GM19193 (cell line): Measurements from ENCODE around the gene ZNF324.
A peak's percentile ranks its signal among the peaks of the same experiment; 100 is the strongest.

ENCODE experiments used
- POLR2A ChIP-seq: IDR thresholded peaks from 4 replicates; pipeline ENCODE4 v1.6.1; 2011; ENCODE audit not compliant: insufficient read depth, insufficient read length; ENCODE audit errors: extremely low read depth

ZNF324 gene

DNA sequence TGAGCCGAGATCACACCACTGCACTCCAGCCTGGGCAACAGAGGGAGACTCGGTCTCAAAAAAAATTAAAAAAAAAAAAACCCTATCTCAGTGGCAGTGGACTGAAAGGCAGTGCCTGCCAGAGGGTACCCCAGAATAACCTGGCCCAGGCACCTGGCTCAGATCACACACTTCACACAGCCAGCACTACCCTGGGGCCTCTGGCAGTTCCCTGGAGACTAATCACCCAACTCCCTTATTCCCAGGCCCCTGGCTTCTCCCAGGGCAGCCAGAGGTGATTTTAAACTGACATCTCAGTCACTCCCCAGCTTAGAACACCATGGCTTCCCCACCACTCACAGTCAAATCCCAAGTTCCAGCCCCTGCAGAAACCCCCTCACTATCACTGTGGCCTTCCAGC is 48.4 kb downstream of the ZNF324 start:
- no peak for TF ChIP-seq POLR2A

DNA sequence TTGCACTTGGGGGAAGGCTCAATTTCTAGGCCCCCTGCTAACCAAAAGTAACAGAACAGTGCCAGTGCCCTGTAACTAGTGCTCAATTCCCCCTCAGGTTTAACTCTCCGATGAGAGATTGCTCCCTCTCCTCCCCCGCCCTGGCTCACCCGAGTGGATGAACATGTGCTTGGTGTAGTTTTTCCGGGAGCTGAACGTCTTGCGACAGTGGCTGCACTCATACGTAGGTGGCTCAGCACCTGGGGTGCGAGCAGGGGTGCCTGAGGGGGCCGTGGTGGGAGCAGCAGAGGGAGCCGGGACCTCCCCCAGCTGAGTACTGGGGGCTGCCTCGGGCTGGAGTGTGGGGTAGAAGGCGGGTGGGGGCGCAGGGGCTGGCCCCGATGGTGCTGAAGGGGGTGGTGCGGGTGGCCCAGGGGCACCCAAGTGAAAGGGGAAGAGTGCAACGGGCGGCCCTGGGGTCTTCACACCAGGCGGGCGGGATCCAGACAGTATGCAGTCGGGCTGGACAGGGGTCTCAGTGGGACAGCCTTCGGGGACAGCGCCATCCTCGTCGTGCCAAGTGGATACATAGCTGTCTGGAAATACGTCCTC is 49.5 kb downstream of the ZNF324 start:
- no peak for TF ChIP-seq POLR2A

- no peak for TF ChIP-seq POLR2A
These were observed 50.3 kb downstream of the ZNF324 start for GRCh38 chr19:58516964-58517833.

DNA sequence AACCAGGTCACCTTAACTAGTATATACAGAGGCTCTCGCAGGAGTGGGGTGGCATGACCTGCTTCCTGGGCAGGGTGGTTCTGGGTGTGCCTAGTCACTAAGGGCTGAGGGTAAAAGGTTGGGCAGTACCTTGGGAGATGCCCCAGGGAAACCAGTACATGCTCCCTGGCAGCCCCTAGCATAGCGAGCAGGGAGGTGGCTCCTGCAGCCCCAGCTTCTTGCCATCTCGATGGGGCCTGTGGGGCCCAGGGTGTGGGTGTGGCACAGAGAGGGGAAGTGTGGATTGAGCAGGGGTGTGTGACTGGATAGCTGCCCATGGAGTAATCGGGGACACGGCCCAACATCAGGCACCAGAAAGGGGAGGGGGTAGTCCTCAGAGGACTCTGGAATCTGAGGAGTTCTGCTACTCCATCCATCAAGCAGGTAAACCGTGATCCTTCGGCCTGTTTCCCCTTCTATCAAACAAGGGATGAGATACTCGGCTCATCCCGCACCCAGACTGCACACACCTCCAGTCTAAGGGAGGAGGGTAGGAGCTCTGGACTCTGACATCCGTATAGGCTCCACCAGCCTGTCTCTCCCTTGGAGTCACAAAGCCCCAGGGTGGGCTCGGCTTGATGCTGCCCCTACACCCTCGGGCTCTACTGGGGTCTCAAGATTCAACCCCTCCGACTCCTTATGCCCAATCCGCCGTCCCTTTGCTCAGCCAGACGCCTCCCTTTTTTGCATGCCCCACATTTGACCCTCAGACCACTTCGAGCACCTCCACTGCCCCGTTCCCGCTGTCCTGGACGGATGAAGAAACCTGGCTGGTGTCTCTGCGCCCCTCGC is 51.6 kb downstream of the ZNF324 start:
- no peak for TF ChIP-seq POLR2A

GRCh38 chr19:58519087-58519354 is 52.1 kb downstream of the ZNF324 start:
- TF ChIP-seq POLR2A, result no peak

- peak; percentile 79 for TF ChIP-seq POLR2A
These were observed 52.7 kb downstream of the ZNF324 start, which contains the start of gene ZBTB45 for GRCh38 chr19:58519355-58520256. ZBTB45 (minus strand) TSS chr19:58519810; CDS start chr19:58517673, 2,137 bp downstream.

DNA sequence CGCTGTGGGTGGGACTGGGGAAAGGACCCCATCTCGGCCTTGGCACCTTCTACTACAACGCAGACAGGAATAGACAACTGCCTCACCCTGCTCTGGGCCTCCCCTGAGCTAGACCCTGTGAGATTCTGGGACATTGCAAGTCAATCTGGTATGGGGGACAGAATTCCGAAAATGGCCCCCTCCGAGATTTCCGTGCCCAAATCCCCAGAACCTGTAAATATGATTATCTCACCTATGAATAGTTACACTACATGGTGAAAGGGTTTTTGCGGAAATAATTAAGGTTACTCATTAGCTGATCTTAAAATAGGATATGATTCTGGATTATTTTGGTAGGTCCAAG is 53.3 kb downstream of the ZNF324 start:
- TF ChIP-seq POLR2A, result no peak

DNA sequence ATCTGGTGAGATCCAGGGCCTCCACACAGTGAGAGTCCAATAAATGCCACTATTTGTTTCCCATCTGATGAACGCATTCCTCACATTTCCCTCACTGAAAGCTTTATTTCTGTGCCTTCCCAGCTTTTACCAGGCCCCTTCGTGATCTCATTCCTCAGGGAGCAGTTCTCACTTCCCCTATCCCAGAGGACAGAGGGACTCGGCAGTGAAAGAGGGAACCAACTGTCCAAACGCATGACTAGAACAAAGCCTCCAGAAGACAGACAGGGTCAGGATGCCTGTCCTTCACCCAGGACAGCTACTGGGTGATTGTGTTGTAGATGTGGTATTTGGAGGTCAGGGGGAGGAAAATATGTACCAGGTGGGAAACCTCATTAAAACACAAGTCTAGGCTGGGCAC is 54.8 kb downstream of the ZNF324 start:
- no peak for TF ChIP-seq POLR2A

- TF ChIP-seq POLR2A, result no peak
These were observed 55.8 kb downstream of the ZNF324 start for GRCh38 chr19:58522709-58523108.
